ENCODE results near the gene FGF10. TPM values are rescaled to one million over a fixed set of nuclear protein-coding genes. Genes with fewer than 3 reads are reported as not detected.

FGF10 gene
- total RNA-seq, 6 experiments from 2014 or later = not detected

GRCh38 chr5:44398382-44398781, 9.2 kb upstream of the FGF10 start:
- no peak for TF ChIP-seq CTCF (IDR thresholded peaks at IDR 0.05)

GRCh38 chr5:44396312-44396711, 7.1 kb upstream of the FGF10 start:
- Mint-ChIP-seq H3K27ac (no peak overlapping the region), H3K27me3 (ENCODE audit: insufficient read depth) (no peaks in the 10 kb centered on the region), H3K4me1 (ENCODE audit: low read depth) (no peaks in the 10 kb centered on the region), H3K36me3 (ENCODE audit: low read depth) (no peaks in the 10 kb centered on the region; the same call in 1 of the 2 replicates), H3K4me3 (no peak overlapping the region), H3K9me3 (peaks cover 19% of the 10 kb centered on the region)
- no peak for TF ChIP-seq CTCF (IDR thresholded peaks at IDR 0.05)
- no peak for DNase-seq

More at GRCh38 chr5:44398382-44398781, 9.2 kb upstream of the FGF10 start:
- no peaks in the 10 kb centered on the region; the same call in 1 of the 2 replicates for H3K36me3 Mint-ChIP-seq (ENCODE audit: low read depth)
- H3K4me1 Mint-ChIP-seq (ENCODE audit: low read depth) = no peaks in the 10 kb centered on the region
- DNase-seq = no peak
- H3K4me3 Mint-ChIP-seq = no peak overlapping the region
- H3K27ac Mint-ChIP-seq = no peak overlapping the region
- no peaks in the 10 kb centered on the region for H3K27me3 Mint-ChIP-seq (ENCODE audit: insufficient read depth)
- peaks cover 22% of the 10 kb centered on the region for H3K9me3 Mint-ChIP-seq

- H3K27ac Mint-ChIP-seq = no peak overlapping the region
- no peak for TF ChIP-seq CTCF (IDR thresholded peaks at IDR 0.05)
- peaks cover 3% of the 10 kb centered on the region for H3K27me3 Mint-ChIP-seq (ENCODE audit: insufficient read depth)
- DNase-seq = no peak
- no peak overlapping the region for H3K4me3 Mint-ChIP-seq
- no peaks in the 10 kb centered on the region for H3K4me1 Mint-ChIP-seq (ENCODE audit: low read depth)
- H3K36me3 Mint-ChIP-seq (ENCODE audit: low read depth) = no peaks in the 10 kb centered on the region
- peaks cover 15% of the 10 kb centered on the region; the same call in 1 of the 2 replicates for H3K9me3 Mint-ChIP-seq
Observed at GRCh38 chr5:44390351-44390750, 1.1 kb upstream of the FGF10 start.

GRCh38 chr5:44389823-44390143, 563 bp upstream of the FGF10 start:
- Mint-ChIP-seq H3K36me3 (ENCODE audit: low read depth) (no peaks in the 10 kb centered on the region), H3K4me1 (ENCODE audit: low read depth) (no peaks in the 10 kb centered on the region), H3K27me3 (ENCODE audit: insufficient read depth) (peaks cover 3% of the 10 kb centered on the region), H3K4me3 (peak overlapping the region; percentile 59; the same call in 1 of the 2 replicates), H3K9me3 (peaks cover 10% of the 10 kb centered on the region; the same call in 1 of the 2 replicates), H3K27ac (no peak overlapping the region)
- TF ChIP-seq CTCF (IDR thresholded peaks at IDR 0.05) = no peak
- no peak for DNase-seq

GRCh38 chr5:44388321-44389089, 715 bp downstream of the FGF10 start:
- Mint-ChIP-seq H3K36me3 (ENCODE audit: low read depth) (no peaks in the 10 kb centered on the region), H3K4me3 (peak overlapping the region; percentile 75; the same call in 1 of the 2 replicates), H3K27me3 (ENCODE audit: insufficient read depth) (peaks cover 3% of the 10 kb centered on the region), H3K27ac (no peak overlapping the region), H3K4me1 (ENCODE audit: low read depth) (no peaks in the 10 kb centered on the region), H3K9me3 (peaks cover 9% of the 10 kb centered on the region; the same call in 1 of the 2 replicates)
- DNase-seq = no peak
- TF ChIP-seq CTCF (IDR thresholded peaks at IDR 0.05) = no peak

Data from HFFc6 (cell line).